Heart left ventricle (tissue), 13 donors: ENCODE data around the gene ODC1.

ENCODE experiments used
- CTCF ChIP-seq, 12 donors: fragments of 200-600 bp; sonication (generic) in 4 of 12; IDR thresholded peaks; one replicate each; pipeline versions ENCODE4 v1.5.0 to v1.8.0; 2018 to 2022; ENCODE audit warnings: antibody characterized with exemption in 12 of 12, mild to moderate bottlenecking in 5 of 12
- POLR2A ChIP-seq, 2 donors: fragments of 450-650 bp; IDR thresholded peaks; one replicate each; pipeline ENCODE4 v1.6.1; 2017; ENCODE audit warnings: antibody characterized with exemption in 2 of 2, mild to moderate bottlenecking in 2 of 2, moderate library complexity in 2 of 2
- donor health status: ischemic (EF 13 %, LVEDD 7.1; RV severe dilation, severe dysfunction).
- donor health status: DM: no; HTN: yes; CAD: no.
- donor health status: DM: no; HTN: no; CAD: no.
- donor health status: ischemic (EF 25% LVEDD 6.9; RV normal size, moderate dysfunction).
- donor health status: ischemic (EF 25% LVEDD 5.7; RV mildly dilated, moderate dysfunction).
- donor health status: ischemic (EF 35%, LVEDD 5.7; RV mildly dilated, moderate dysfunction).
- donor health status: nonischemic (EF 11% LVEDD 7.7; RV severe dilation, severe dysfunction).
- donor health status: DM: yes; HTN: yes; CAD: no.
- donor health status: PGD.
- donor health status: ischemic (EF 29% LVEDD 5.4; RV normal size, mild dysfunction).
- donor health status: nonischemic (EF 23%, LVEDD 6.1; RV moderate dilation, normal function).

GRCh38 chr2:10482460-10482859, 34.3 kb upstream of the ODC1 start:
- TF ChIP-seq CTCF (IDR thresholded peaks at IDR 0.05) (no peak), POLR2A (IDR thresholded peaks at IDR 0.05) (no peak)
